Stimulated activated CD4-positive, alpha-beta T cell treated with anti-CD3 and anti-CD28 coated beads, Interleukin-15, amount 100 ng/mL, for 48 hours (primary cell): Measurements from ENCODE around the gene CLEC4C.
"Not testable (repeated sequence)": the region's sequence is repeated elsewhere in the genome, so short reads cannot be mapped to it uniquely, and the experiment has no call there.

Experiments
- DNase-seq, 2 donors: peaks; one replicate each; pipeline ENCODE4 v3.0.0-alpha.2; 2020; ENCODE audit warnings: low read depth in 2 of 2

Gene CLEC4C

GRCh38 chr12:7747246-7747645 lies at the start of gene CLEC4C:
Gene CLEC4C (minus strand): TSS chr12:7747375. CDS start chr12:7747348, 27 bp downstream.
- DNase-seq, result no peak

GRCh38 chr12:7793211-7793610 lies 46.0 kb upstream of the CLEC4C start:
- DNase-seq, result no peak

GRCh38 chr12:7788884-7789528 lies 41.8 kb upstream of the CLEC4C start, which contains the start of gene NANOG:
Gene NANOG (plus strand): TSS chr12:7789402. CDS start chr12:7789615, 213 bp downstream.
- not testable (repeated sequence) for DNase-seq

GRCh38 chr12:7788294-7788660 lies 41.1 kb upstream of the CLEC4C start:
- no peak for DNase-seq

GRCh38 chr12:7787574-7788293 lies 40.6 kb upstream of the CLEC4C start:
- no peak for DNase-seq

- DNase-seq, result no peak
These were observed 37.5 kb upstream of the CLEC4C start for GRCh38 chr12:7784701-7785100.

GRCh38 chr12:7783433-7783832 lies 36.3 kb upstream of the CLEC4C start:
- not testable (repeated sequence) for DNase-seq

GRCh38 chr12:7782055-7782454 lies 34.9 kb upstream of the CLEC4C start:
- no peak for DNase-seq

GRCh38 chr12:7781274-7781673 lies 34.1 kb upstream of the CLEC4C start:
- no peak for DNase-seq

GRCh38 chr12:7769999-7770398 lies 22.8 kb upstream of the CLEC4C start:
- no peak for DNase-seq

GRCh38 chr12:7758766-7759140 lies 11.6 kb upstream of the CLEC4C start:
- no peak for DNase-seq

- no peak for DNase-seq
These were observed 9.8 kb upstream of the CLEC4C start for GRCh38 chr12:7756993-7757392.

GRCh38 chr12:7755668-7756067 lies 8.5 kb upstream of the CLEC4C start:
- DNase-seq, result not testable (repeated sequence)

GRCh38 chr12:7751941-7752922 lies 5.1 kb upstream of the CLEC4C start:
- DNase-seq, result not testable (repeated sequence)

- no peak for DNase-seq
These were observed 4.2 kb upstream of the CLEC4C start for GRCh38 chr12:7751394-7751793.

- no peak for DNase-seq
These were observed 3.2 kb upstream of the CLEC4C start for GRCh38 chr12:7750350-7750749.

- DNase-seq, result no peak
These were observed 2.3 kb upstream of the CLEC4C start for GRCh38 chr12:7749442-7749841.

GRCh38 chr12:7748852-7749251 lies 1.7 kb upstream of the CLEC4C start:
- DNase-seq, result no peak

- no peak for DNase-seq
These were observed 14.2 kb downstream of the CLEC4C start for GRCh38 chr12:7732993-7733392.

GRCh38 chr12:7731486-7731885 lies 15.7 kb downstream of the CLEC4C start:
- DNase-seq, result no peak

GRCh38 chr12:7730984-7731383 lies 16.2 kb downstream of the CLEC4C start:
- DNase-seq, result not testable (repeated sequence)

GRCh38 chr12:7729746-7730145 lies 17.4 kb downstream of the CLEC4C start:
- DNase-seq, result no peak
